Calu3 (cell line): ENCODE measurements around the gene SLC28A3. TPM values are rescaled to one million over a fixed set of nuclear protein-coding genes. Genes with fewer than 3 reads are reported as not detected.

Experiments
- BruUV-seq: library from RNA; stranded (reverse); fragments of 400-500 nt; replicated peaks from 2 replicates; lab custom pipeline; 2021; lab: Mats Ljungman, UMichigan
- CTCF ChIA-PET: fragments of 300-600 bp; sonication (Branson Sonifier 250); formaldehyde crosslinking; loops from one replicate; lab custom pipeline; 2022; ENCODE audit warnings: antibody characterized with exemption; lab: Charles Lee
- DNase-seq: peaks from one replicate; pipeline ENCODE4 v3.0.0; 2022
- H3K27ac Mint-ChIP-seq: one replicate; pipeline ENCODE4 v1.8.0; 2022; ENCODE audit warnings: mixed read lengths; ENCODE audit not compliant: unreplicated experiment
- H3K27me3 Mint-ChIP-seq: one replicate; pipeline ENCODE4 v1.8.0; 2022; ENCODE audit warnings: mixed read lengths; ENCODE audit not compliant: unreplicated experiment
- H3K36me3 Mint-ChIP-seq: one replicate; pipeline ENCODE4 v1.8.0; 2022; ENCODE audit warnings: mild to moderate bottlenecking, moderate library complexity, mixed read lengths; ENCODE audit not compliant: insufficient read depth, unreplicated experiment
- H3K4me1 Mint-ChIP-seq: one replicate; pipeline ENCODE4 v1.8.0; 2022; ENCODE audit warnings: mild to moderate bottlenecking, low read depth, mixed read lengths; ENCODE audit not compliant: unreplicated experiment
- H3K4me3 Mint-ChIP-seq: one replicate; pipeline ENCODE4 v1.8.0; 2022; ENCODE audit warnings: mild to moderate bottlenecking, low read depth, moderate library complexity, mixed read lengths; ENCODE audit not compliant: unreplicated experiment
- H3K9me3 Mint-ChIP-seq: one replicate; pipeline ENCODE4 v1.8.0; 2022; ENCODE audit warnings: low read depth, mixed read lengths; ENCODE audit not compliant: unreplicated experiment
- CTCF ChIP-seq: fragments of 200-600 bp; IDR thresholded peaks from one replicate; pipeline ENCODE4 v1.8.0; 2022; ENCODE audit warnings: antibody characterized with exemption; ENCODE audit not compliant: unreplicated experiment
- intact Hi-C: fragments of 100-400 bp; cut with micrococcal nuclease; formaldehyde crosslinking; loops from one replicate; pipeline ENCODE4 v1.10.0; 2022; ENCODE audit not compliant: unreplicated experiment
- total RNA-seq: library from RNA; stranded (reverse); gene quantifications from 2 replicates; pipeline ENCODE4 v1.2.3, GENCODE V29; 2022

Gene SLC28A3
- total RNA-seq, 1 experiment from 2014 or later = 10.7 TPM

- CTCF ChIA-PET = interaction anchor here (1.1 kb wide), 1 partner anchor 10 kb away, joined by 3 read pairs; no protein-coding TSS in a partner anchor
- no peak for TF ChIP-seq CTCF
- H3K9me3 Mint-ChIP-seq = no peaks in the 10 kb centered on the region
- intact Hi-C loops = no loop called here
- H3K27me3 Mint-ChIP-seq = no peaks in the 10 kb centered on the region
- H3K4me1 Mint-ChIP-seq = peaks cover 20% of the 10 kb centered on the region
- no peaks in the 10 kb centered on the region for H3K36me3 Mint-ChIP-seq
- DNase-seq = peak; percentile 17
- peak overlapping the region; percentile 20 for H3K27ac Mint-ChIP-seq
- no TSS peak for BruUV-seq
- H3K4me3 Mint-ChIP-seq = no peak overlapping the region
These were observed 15.1 kb downstream of the SLC28A3 start for GRCh38 chr9:84325347-84325973.

- Mint-ChIP-seq H3K36me3 (no peaks in the 10 kb centered on the region), H3K27me3 (no peaks in the 10 kb centered on the region), H3K9me3 (no peaks in the 10 kb centered on the region), H3K27ac (peak overlapping the region; percentile 20), H3K4me3 (no peak overlapping the region), H3K4me1 (peaks cover 14% of the 10 kb centered on the region)
- no peak for DNase-seq
- intact Hi-C loops = no loop called here
- CTCF ChIA-PET = interaction anchor here (1.1 kb wide), 1 partner anchor 10 kb away, joined by 3 read pairs; no protein-coding TSS in a partner anchor
- TF ChIP-seq CTCF = no peak
- no TSS peak for BruUV-seq
These were observed 15.7 kb downstream of the SLC28A3 start for GRCh38 chr9:84324811-84325210.

GRCh38 chr9:84323858-84324257 is 16.7 kb downstream of the SLC28A3 start:
- TF ChIP-seq CTCF = no peak
- H3K27me3 Mint-ChIP-seq = no peaks in the 10 kb centered on the region
- H3K4me1 Mint-ChIP-seq = peaks cover 11% of the 10 kb centered on the region
- CTCF ChIA-PET = no interaction called here
- no TSS peak for BruUV-seq
- no peaks in the 10 kb centered on the region for H3K36me3 Mint-ChIP-seq
- intact Hi-C loops = no loop called here
- H3K27ac Mint-ChIP-seq = peak overlapping the region; percentile 71
- DNase-seq = no peak
- no peak overlapping the region for H3K4me3 Mint-ChIP-seq
- H3K9me3 Mint-ChIP-seq = no peaks in the 10 kb centered on the region

- Mint-ChIP-seq H3K36me3 (no peaks in the 10 kb centered on the region), H3K4me1 (peaks cover 21% of the 10 kb centered on the region), H3K27me3 (no peaks in the 10 kb centered on the region), H3K4me3 (no peak overlapping the region), H3K27ac (no peak overlapping the region), H3K9me3 (no peaks in the 10 kb centered on the region)
- CTCF ChIA-PET = interaction anchor here (0.6 to 0.7 kb wide), 2 partner anchors 345 to 780 kb away, joined by 3 to 4 read pairs; no protein-coding TSS in a partner anchor
- intact Hi-C loops = no loop called here
- no peak for DNase-seq
- BruUV-seq = no TSS peak
- no peak for TF ChIP-seq CTCF
These were observed 17.7 kb downstream of the SLC28A3 start for GRCh38 chr9:84322828-84323227.
